ENCODE data around the gene CCDC69. TPM values are rescaled to one million over a fixed set of nuclear protein-coding genes. Genes with fewer than 3 reads are reported as not detected.

Gene CCDC69
- total and polyA plus RNA-seq, 2 of the 8 experiments (the other 6 are each of a cell fraction or from before 2014, with no cell fraction given): 8.4 to 10.8 TPM

DNA sequence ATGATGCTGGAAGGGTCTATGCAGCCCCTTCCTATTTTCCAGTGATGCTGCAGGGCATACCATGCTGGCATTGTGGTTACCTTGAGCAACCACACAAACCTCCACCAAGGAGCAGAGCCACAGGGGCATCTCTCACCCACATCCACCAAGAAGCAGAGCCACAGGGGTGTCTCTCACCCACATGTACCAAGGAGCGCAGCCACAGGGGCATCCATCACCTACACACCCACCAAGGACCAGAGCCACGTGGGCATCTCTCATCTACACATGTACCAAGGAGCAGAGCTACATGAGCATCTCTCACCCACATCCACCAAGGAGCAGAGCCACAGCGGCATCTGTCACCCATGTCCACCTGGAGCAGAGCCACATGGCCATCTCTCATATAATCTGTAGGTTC lies 20.3 kb upstream of the CCDC69 start (continued):
- TF ChIP-seq EZH2 (IDR thresholded peaks at IDR 0.05; ENCODE audit: low read depth, low read length, severe bottlenecking) (no peak), SIN3A (conservative IDR thresholded peaks at IDR 0.05 in 1 of 2, IDR thresholded peaks at IDR 0.05 in 1 of 2; ENCODE audit: low read depth in 1 of 2, low read length in 2 of 2) (no peak)
